CD4-positive, alpha-beta T cell (primary cell): ENCODE results near the gene LIN37. TPM values are rescaled to one million over a fixed set of nuclear protein-coding genes. Genes with fewer than 3 reads are reported as not detected.

ENCODE experiments used
- ATAC-seq: fragments of 200-7000 bp; cut with Tn5 transposase; one replicate; pipeline ENCODE4 v1.10.0; 2022; ENCODE audit warnings: mild to moderate bottlenecking; ENCODE audit not compliant: poor library complexity
- CTCF ChIA-PET: fragments of 350-600 bp; sonication (Branson Sonifier 250); formaldehyde crosslinking; loops from one replicate; lab custom pipeline; 2021; ENCODE audit warnings: antibody characterized with exemption, inconsistent platforms; lab: Charles Lee
- POLR2A ChIA-PET: fragments of 350-600 bp; sonication (Branson Sonifier 250); formaldehyde crosslinking; loops from one replicate; lab custom pipeline; 2021; ENCODE audit warnings: antibody characterized with exemption, inconsistent platforms; lab: Charles Lee
- DNase-seq, 14 experiments: peaks; one replicate each; pipeline ENCODE4 v3.0.0-alpha.2; 2013 to 2020; ENCODE audit warnings: mixed read lengths in 2 of 14
- H3K27ac ChIP-seq, 2 donors: one replicate each; pipeline versions ENCODE4 v1.5.1 to v1.7.0; 2013; ENCODE audit warnings: low read length in 2 of 2, low read depth in 1 of 2, mild to moderate bottlenecking in 1 of 2
- H3K27me3 ChIP-seq, 2 experiments: 1 replicate in 1 of 2; 2 replicates in 1 of 2; pipeline versions ENCODE4 v1.6.1 to v1.7.0; 2013; ENCODE audit warnings: low read length in 2 of 2, control low read depth in 1 of 2, mild to moderate bottlenecking in 1 of 2, moderate library complexity in 1 of 2; ENCODE audit not compliant: insufficient read depth in 2 of 2, control insufficient read depth in 1 of 2
- H3K36me3 ChIP-seq: one replicate; pipeline ENCODE4 v1.6.1; 2013; ENCODE audit warnings: low read length, control low read depth; ENCODE audit not compliant: insufficient read depth
- H3K4me1 ChIP-seq: one replicate; pipeline ENCODE4 v1.6.1; 2013; ENCODE audit warnings: low read length, control low read depth; ENCODE audit not compliant: insufficient read depth
- H3K4me3 ChIP-seq: one replicate; pipeline ENCODE4 v1.5.1; 2013; ENCODE audit warnings: mild to moderate bottlenecking, low read length, moderate library complexity
- H3K9me3 ChIP-seq, 2 experiments: 1 replicate in 1 of 2; 2 replicates in 1 of 2; pipeline versions ENCODE4 v1.6.1 to v1.7.0; 2013; ENCODE audit warnings: low read length in 2 of 2, mild to moderate bottlenecking in 2 of 2, control low read depth in 1 of 2, moderate library complexity in 1 of 2; ENCODE audit not compliant: control insufficient read depth in 1 of 2, insufficient read depth in 1 of 2
- H3K27ac Mint-ChIP-seq: one replicate; pipeline ENCODE4 v1.8.0; 2020; ENCODE audit warnings: mixed read lengths
- H3K27me3 Mint-ChIP-seq: one replicate; pipeline ENCODE4 v1.8.0; 2021; ENCODE audit warnings: mixed read lengths
- H3K36me3 Mint-ChIP-seq: one replicate; pipeline ENCODE4 v1.8.0; 2021; ENCODE audit warnings: low read depth, mixed read lengths
- H3K4me1 Mint-ChIP-seq: one replicate; pipeline ENCODE4 v1.8.0; 2021; ENCODE audit warnings: low read depth, mixed read lengths
- H3K4me3 Mint-ChIP-seq: one replicate; pipeline ENCODE4 v1.8.0; 2020; ENCODE audit warnings: mild to moderate bottlenecking, mixed read lengths
- H3K9me3 Mint-ChIP-seq: one replicate; pipeline ENCODE4 v1.8.0; 2020; ENCODE audit warnings: mixed read lengths
- intact Hi-C, 2 experiments: fragments of 100-400 bp; cut with DNase I in 1 of 2; cut with micrococcal nuclease in 1 of 2; formaldehyde crosslinking; loops; one replicate each; pipeline versions ENCODE4 v1.15.1 to v1.9.0; 2023 to 2025; cut with DNase I, micrococcal nuclease
- total RNA-seq, 174 experiments: library from RNA in 2 of 174; stranded (reverse) in 2 of 174; gene quantifications; one replicate each; pipeline ENCODE4 v1.2.3 and lab custom pipeline; 2021 to 2026
- TF ChIP-seq, protein P1 (sequence below): fragments of 200-600 bp; IDR thresholded peaks from one replicate; pipeline ENCODE4 v1.8.0; 2022; ENCODE audit warnings: antibody characterized with exemption, mild to moderate bottlenecking

LIN37 gene
- total RNA-seq, 2 experiments from 2014 or later = 4.8 to 6.0 TPM

DNA sequence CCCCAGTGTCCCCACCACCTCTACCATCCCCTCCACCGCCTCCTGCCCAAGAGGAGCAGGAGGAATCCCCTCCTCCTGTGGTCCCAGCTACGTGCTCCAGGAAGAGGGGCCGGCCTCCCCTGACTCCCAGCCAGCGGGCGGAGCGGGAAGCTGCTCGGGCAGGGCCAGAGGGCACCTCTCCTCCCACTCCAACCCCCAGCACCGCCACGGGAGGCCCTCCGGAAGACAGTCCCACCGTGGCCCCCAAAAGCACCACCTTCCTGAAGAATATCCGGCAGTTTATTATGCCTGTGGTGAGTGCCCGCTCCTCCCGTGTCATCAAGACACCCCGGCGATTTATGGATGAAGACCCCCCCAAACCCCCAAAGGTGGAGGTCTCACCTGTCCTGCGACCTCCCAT is 27.7 kb upstream of the LIN37 start:
- intact Hi-C loops = no loop called here
- POLR2A ChIA-PET = interaction anchor here (0.6 to 1.4 kb wide), 3 partner anchors 21 to 31 kb away, joined by 3 to 6 read pairs (median 3); partner anchors contain the start of genes IGFLR1 and U2AF1L4
- H3K36me3 Mint-ChIP-seq = peaks cover 69% of the 10 kb centered on the region

DNA sequence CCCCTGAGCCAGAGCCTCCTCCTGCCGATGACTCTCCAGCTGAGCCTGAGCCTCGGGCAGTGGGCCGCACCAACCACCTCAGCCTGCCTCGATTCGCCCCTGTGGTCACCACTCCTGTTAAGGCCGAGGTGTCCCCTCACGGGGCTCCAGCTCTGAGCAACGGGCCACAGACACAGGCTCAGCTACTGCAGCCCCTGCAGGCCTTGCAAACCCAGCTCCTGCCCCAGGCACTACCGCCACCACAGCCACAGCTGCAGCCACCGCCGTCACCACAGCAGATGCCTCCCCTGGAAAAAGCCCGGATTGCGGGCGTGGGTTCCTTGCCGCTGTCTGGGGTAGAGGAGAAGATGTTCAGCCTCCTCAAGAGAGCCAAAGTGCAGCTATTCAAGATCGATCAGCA is 27.0 kb upstream of the LIN37 start:
- CTCF ChIA-PET = no interaction called here
- peaks cover 75% of the 10 kb centered on the region for H3K36me3 Mint-ChIP-seq

More for the DNA sequence above, 27.7 kb upstream of the LIN37 start:
- Mint-ChIP-seq H3K9me3 (no peaks in the 10 kb centered on the region), H3K4me3 (peak overlapping the region; percentile 58), H3K4me1 (peaks cover 38% of the 10 kb centered on the region), H3K27me3 (no peaks in the 10 kb centered on the region), H3K27ac (no peak overlapping the region)
- TF ChIP-seq, protein P1, sequence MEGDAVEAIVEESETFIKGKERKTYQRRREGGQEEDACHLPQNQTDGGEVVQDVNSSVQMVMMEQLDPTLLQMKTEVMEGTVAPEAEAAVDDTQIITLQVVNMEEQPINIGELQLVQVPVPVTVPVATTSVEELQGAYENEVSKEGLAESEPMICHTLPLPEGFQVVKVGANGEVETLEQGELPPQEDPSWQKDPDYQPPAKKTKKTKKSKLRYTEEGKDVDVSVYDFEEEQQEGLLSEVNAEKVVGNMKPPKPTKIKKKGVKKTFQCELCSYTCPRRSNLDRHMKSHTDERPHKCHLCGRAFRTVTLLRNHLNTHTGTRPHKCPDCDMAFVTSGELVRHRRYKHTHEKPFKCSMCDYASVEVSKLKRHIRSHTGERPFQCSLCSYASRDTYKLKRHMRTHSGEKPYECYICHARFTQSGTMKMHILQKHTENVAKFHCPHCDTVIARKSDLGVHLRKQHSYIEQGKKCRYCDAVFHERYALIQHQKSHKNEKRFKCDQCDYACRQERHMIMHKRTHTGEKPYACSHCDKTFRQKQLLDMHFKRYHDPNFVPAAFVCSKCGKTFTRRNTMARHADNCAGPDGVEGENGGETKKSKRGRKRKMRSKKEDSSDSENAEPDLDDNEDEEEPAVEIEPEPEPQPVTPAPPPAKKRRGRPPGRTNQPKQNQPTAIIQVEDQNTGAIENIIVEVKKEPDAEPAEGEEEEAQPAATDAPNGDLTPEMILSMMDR = no peak
- Histone ChIP-seq H3K4me3 (no peak overlapping the region), H3K9me3 (no peaks in the 10 kb centered on the region), H3K36me3 (peaks cover 58% of the 10 kb centered on the region), H3K27me3 (no peaks in the 10 kb centered on the region), H3K27ac (no peak overlapping the region), H3K4me1 (peaks cover 35% of the 10 kb centered on the region)
- CTCF ChIA-PET = no interaction called here
- DNase-seq (peak in 2 of 14 experiments; percentile 21 to 29), ATAC-seq (no peak)

DNA sequence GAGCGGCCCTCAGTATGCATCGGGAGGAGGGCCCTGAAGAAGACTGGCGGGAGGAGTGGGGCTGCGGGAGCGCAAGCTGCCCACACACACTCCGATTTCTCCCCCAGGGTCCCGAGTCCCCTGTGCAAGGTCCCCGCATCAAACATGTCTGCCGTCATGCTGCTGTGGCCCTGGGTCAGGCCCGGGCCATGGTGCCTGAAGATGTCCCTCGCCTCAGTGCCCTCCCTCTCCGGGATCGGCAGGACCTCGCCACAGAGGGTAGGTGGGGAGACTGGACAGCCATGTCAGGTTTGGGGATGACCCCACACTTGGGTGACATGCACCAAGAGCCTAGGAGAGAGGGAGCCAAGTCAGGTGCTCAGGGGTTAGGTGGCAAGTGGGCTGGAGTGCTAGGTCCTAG is 25.9 kb upstream of the LIN37 start:
- TF ChIP-seq, protein P1 = no peak
- intact Hi-C loops = no loop called here
- Mint-ChIP-seq H3K27ac (no peak overlapping the region), H3K4me1 (peaks cover 22% of the 10 kb centered on the region), H3K27me3 (no peaks in the 10 kb centered on the region), H3K9me3 (no peaks in the 10 kb centered on the region), H3K4me3 (peak overlapping the region; percentile 58), H3K36me3 (peaks cover 74% of the 10 kb centered on the region)
- no peak overlapping the region for H3K4me3 ChIP-seq
- no peak for DNase-seq
- H3K4me1 ChIP-seq = peaks cover 18% of the 10 kb centered on the region
- no peaks in the 10 kb centered on the region for H3K27me3 ChIP-seq
- no peak overlapping the region for H3K27ac ChIP-seq
- peaks cover 76% of the 10 kb centered on the region for H3K36me3 ChIP-seq
- H3K9me3 ChIP-seq = no peaks in the 10 kb centered on the region
- POLR2A ChIA-PET = no interaction called here
- ATAC-seq = no peak
- CTCF ChIA-PET = no interaction called here

More for the DNA sequence above, 27.0 kb upstream of the LIN37 start:
- H3K4me3 ChIP-seq = no peak overlapping the region
- no peak overlapping the region for H3K27ac Mint-ChIP-seq
- H3K27ac ChIP-seq = no peak overlapping the region
- H3K27me3 Mint-ChIP-seq = no peaks in the 10 kb centered on the region
- peak overlapping the region; percentile 34 for H3K4me3 Mint-ChIP-seq
- H3K4me1 ChIP-seq = peaks cover 28% of the 10 kb centered on the region
- no peaks in the 10 kb centered on the region for H3K9me3 Mint-ChIP-seq
- peaks cover 31% of the 10 kb centered on the region for H3K4me1 Mint-ChIP-seq
- no peaks in the 10 kb centered on the region for H3K9me3 ChIP-seq
- intact Hi-C loops = no loop called here
- H3K27me3 ChIP-seq = no peaks in the 10 kb centered on the region
- POLR2A ChIA-PET = interaction anchor here (1.1 to 1.4 kb wide), 2 partner anchors 13 to 23 kb away, joined by 4 to 6 read pairs; partner anchors contain the start of gene U2AF1L4
- H3K36me3 ChIP-seq = peaks cover 65% of the 10 kb centered on the region
- peak in 2 of 14 experiments; percentile 24 to 28 for DNase-seq
- ATAC-seq = no peak
- TF ChIP-seq, protein P1 = no peak
